NCI-H748 (cell line): ENCODE measurements around the gene BPI.
"Not testable (repeated sequence)": the region's sequence is repeated elsewhere in the genome, so short reads cannot be mapped to it uniquely, and the experiment has no call there.

ENCODE experiments used
- DNase-seq: peaks from one replicate; lab custom pipeline; 2025; ENCODE audit not compliant: unreplicated experiment; lab: John Stamatoyannopoulos, UW

The BPI gene

DNA sequence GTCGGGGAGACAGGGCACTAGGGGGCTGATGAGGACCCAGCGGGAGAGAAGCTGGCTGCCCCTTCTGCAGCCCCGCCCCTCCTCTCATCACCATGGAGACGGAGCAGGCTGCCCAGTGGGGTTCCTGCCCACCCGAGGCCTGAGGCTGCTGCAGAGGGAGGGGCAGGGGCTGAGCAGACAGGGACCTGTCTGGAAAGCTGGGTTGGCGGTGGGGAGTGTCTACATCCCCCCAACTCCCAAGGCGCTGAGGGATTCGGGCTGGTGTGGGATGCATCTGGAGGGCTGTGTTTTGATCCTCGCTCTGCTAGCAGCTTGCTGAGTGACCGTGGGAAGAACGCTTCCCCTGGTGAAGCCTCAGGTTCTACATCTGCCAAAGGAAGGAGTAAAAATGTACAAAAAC lies 1.2 kb upstream of the BPI start:
- DNase-seq, result peak; percentile 28

DNA sequence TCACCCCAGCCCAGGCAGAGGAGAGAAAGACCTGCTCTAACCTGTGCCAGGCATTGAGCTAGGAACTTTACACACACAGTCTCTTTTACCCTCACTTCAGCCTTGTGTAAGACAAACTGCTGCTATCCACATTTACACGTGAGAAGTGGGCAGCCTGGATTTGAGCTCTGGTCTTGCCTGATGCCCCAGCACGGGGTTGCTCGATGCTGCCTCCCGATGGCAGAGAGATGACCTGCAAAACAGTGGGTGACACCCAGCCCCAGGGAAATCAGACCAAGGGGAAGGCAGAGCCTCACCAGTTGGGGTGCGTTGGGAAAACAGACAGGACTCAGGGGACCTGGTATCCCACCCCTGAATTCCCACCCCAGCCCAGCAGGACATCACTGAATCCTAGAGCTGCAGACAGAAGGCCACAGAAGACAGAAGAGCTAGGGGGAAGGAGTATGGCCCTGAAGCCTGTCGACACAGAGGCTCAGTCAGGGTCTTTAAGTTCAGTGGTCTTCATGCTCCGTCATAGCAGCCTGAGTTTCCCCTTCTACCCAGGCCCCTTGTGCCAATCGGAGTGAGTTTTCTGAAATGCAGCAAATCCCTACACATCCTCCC lies 990 bp downstream of the BPI start:
- DNase-seq, result peak; percentile 16

DNA sequence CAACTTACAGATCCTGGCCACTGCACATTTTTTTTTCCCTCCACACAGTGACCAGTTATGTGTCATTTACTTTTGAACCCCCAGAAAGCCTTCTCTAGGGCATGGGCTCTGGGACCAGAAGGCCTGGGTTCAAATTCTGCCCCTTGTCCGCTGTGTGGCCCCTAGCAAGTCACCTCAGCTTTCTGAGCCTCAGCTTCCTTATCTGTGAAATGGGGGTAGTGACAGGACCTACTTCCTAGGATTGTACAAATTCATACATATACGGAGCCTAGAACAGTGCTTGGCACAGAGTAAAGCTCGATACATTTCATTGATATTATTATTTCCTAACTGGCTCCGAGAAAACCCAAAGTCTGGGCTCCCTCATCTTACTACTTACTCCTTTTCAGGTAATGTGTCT lies 1.6 kb downstream of the BPI start:
- DNase-seq, result no peak

DNA sequence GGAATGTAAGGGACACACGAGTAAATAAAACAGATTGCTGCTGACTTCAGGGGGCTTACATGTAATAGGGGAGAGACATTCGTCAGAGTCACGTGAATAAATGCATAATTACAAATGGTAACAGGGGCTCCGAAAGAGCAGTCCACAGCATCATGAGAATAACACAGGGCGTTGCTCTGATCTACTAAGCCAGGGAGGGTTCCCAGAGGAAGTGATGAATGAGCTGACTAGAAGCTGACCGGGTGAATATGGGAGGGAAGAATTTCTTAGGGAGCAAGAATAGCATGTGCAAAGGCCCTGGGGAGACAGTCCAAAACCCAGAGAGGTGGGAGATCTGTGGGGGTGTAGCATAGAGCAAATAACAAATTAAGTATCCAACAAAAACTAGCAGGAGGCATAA lies 2.4 kb downstream of the BPI start:
- no peak for DNase-seq

DNA sequence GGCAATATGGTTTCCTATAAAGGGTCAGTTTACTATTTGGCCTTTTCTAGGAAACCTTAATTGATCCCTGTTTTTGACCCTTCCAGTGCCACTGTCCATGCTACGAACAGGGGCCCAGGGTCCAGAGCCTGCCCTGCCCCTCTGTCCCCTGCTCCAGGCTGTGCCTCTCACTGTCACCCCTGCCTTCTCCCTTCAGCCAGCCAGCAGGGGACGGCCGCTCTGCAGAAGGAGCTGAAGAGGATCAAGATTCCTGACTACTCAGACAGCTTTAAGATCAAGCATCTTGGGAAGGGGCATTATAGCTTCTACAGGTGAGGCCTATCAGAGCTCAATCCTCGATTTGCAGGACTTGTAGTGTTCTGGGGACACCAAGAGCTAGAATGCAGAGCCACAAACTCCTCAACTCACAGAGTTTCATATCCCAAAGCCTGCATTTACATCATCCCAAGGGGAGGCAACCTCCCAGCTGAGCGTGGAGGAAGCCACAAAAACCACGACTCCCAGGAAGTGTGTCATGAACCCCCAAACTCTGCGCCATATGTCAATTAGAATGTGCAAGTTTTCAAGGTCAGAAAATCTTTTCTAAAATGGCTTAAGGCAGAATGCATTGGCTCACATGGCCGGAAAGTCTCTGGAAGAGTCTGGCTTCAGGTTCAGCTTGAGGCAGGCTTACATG lies 3.6 kb downstream of the BPI start:
- DNase-seq, result no peak

DNA sequence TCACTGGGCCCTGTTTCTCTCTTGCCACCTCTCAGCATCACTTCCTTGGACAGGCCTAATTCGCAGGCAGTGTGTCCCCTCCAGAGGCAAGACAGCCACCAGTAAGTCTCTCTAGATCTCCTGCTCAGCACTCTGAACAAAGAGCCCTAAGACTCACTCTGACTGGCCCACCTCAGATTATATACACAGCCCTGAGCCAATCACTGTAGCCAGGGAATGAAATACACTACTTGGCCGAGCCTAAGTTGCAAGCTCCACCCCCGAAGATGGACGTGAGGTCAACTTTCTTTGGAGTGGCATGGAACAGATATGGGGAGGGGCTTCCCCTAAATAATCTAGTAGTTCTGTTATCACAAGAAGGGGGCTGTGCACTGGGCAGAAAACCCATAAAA lies 4.1 kb downstream of the BPI start:
- no peak for DNase-seq

DNA sequence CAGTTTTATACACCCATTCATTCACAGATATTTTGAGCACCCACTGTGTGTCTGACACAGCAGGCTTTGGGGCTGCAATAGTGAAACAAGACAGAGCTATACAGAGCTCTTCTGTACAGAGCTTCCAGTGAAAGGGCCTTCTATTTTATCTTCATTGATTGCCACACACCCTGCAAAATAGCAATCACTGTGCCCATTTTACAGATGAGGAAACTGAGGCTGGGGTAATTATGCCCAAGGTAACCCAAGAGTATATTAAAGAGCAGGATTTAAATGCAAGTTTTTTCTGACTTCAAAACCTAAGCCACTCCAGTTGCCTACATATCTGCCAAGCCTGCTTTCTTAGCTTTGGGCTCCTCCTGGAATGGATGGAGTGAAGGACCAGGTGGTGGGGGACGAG lies 4.5 kb downstream of the BPI start:
- no peak for DNase-seq

DNA sequence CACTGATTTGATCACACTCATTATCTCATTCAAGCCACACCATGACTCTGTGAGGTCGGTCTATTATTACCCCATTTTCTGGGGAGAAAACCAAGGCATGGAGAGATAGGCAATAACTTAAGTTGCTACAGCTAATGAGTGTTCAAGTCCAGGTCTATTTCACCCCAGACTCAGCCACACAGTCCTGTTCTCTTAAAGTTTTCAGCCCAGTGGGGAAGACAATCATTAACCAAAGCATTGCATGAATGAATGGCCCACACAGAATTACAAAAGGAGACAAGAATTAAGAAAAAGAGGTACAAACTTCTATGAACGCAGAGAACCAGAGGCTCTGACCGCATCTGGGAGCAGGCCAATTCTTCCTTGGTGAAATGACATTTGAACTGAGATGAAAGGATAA lies 7.1 kb downstream of the BPI start:
- DNase-seq, result no peak

DNA sequence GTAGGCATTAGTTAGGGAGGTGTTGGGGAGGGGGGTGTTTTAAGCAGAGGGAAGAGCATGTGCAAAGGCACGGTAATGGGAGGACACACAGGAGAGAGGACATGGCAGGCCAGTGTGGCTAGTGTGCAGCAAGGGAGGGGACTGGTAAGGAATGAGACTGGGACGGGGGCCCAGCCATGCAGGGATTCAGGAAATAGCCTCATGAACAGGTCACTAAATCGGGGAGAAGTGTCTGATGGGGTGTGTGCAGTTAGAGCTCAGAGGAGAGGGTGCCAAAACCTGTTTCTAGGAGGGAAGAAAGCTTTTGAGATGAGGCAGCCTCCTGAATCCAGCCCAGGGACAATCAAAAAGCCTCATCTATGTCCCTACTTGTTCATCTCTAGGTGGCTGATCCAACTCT lies 7.5 kb downstream of the BPI start:
- no peak for DNase-seq

DNA sequence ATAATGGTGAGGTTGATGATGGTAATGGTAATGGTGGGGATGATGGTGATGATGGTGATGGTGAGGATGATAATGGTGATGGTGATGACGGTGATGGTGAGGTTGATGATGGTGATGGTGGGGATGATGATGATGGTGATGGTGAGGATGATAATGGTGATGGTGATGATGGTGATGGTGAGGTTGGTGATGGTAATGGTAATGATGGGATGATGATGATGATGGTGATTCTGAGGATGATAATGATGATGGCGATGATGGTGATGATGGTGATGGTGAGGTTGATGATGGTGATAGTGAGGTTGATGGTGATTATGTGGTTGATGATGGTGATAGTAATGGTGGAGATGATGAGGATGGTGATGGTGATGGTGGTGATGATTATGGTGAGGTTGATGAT lies 9.7 kb downstream of the BPI start:
- no peak for DNase-seq

DNA sequence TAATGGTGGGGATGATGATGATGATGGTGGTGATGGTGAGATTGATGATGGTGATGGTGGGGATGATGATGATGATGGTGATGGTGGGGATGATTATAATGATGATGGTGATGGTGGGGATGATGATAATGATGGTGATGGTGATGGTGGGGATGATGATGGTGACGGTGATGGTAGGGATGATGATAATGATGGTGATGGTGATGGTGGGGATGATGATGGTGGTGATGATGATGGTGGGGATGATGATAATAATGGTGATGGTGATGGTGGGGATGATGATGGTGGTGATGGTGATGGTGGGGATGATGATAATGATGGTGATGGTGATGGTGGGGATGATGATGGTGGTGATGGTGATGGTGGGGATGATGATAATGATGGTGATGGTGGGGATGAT lies 10.4 kb downstream of the BPI start:
- not testable (repeated sequence) for DNase-seq

DNA sequence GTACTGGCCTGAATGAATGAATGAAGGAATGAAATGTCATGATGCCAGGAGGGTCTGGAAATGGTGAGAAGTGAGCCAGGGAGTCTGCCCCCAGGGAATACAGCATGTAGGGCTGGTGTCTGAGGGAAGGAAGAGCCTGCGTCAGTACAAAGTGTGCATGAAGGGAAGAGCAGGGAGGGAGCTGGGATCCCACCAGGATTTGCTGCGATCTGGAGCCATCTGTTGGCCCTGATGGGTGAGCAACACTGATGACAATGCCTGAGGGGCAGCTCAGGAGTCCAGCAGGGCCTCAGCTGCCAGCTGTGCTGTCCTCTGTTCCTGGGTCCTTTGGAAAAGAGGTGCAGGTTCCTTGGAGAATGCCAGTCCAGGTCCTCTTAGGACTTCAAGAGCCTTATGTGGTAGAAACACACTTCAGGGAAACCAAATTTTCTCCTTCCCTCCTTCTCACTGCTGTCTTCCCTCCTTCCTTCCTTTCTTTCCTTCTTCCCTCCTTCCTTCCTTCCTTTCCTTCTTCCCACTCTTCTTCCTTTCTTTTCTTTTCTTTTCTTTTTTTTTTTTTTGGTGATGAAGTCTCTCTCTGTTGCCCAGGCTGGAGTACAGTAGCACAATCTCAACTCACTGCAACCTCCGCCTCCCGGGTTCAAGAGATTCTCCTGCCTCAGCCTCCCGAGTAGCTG lies 11.5 kb downstream of the BPI start:
- no peak for DNase-seq

DNA sequence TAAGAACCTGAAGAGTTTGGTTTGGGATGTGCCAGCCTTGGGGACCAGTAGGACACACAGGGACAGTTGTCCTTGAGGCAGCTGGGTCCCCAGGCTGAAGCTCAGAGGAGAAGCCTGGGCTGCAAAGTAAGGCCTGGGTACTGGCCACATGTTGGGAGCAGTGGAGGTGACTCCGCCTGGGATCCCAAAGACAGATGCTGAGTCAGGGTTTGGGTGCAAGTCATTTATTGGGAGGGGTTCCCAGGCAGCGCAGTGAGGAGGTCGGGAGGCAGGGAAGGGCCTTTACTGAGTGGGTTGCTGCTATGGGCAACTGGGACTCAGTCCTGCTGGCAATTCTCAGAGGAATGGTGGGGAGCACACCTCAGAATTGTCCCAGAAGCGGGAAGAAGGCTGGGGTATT lies 12.4 kb downstream of the BPI start:
- no peak for DNase-seq

DNA sequence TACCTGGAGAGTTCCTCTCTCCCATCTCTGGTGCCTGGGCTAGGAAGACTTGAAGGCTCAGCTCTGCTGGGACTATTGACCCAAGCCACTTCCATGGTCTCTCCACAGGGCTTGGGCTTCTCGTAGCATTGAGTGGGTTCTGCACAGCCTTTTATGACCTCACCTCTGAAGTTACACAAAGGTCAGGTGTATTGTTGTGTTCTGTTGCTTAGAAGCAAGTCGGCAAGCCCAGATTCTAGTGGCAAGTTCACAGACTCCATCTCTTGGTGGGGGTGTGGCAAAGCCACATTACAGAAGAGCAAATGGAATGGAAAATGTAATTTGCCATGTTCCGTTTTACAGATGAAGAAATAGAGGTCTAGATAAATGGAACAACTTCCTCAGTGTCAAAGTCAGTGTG lies 13.5 kb downstream of the BPI start:
- no peak for DNase-seq

DNA sequence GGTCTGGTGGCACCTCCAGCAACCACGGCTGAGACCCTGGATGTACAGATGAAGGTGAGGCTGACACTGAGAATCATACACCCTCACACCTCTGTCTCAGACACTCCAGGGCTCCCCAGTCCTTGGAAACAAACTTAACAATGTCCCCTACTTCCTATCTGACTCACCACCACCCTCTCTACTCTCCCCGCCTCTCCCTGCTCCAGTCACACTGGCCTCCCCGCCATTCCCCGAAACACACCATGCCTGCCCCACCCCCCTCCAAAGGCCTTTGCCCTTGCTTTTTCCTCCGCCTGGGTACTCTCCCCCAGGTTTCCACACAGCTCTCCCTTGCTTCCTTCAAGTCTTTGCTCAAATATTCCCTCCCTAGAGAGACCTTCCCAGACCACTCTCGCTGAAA lies 16.3 kb downstream of the BPI start:
- DNase-seq, result no peak

DNA sequence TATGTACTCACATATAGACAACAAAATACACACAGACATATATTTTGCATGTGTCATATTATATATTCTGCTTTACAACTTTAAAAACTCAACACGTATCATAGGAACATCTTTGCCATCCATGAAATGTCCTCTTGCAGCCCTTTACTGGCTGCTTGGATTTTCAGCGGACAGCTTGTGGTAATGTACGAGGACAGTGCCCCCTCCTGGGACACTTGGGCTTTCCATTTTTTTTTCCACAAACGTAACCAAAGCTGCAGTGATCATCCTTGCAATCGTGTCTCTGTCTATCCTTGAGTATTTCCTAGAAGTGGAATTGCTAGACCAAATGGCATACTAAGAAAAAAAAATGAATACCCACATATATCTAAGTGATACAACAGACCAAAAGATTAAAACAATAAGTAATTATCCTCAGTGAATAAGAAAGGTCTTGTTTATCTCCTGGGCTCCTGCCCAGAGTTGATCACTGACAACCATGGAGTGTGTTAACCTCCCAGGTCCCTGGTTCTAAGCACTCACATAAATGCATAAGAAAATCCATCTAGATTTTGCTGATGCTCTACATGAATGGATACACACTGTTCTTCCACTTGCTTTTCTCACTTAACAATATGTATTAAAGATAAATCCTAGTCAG lies 18.1 kb downstream of the BPI start:
- DNase-seq, result peak; percentile 47

DNA sequence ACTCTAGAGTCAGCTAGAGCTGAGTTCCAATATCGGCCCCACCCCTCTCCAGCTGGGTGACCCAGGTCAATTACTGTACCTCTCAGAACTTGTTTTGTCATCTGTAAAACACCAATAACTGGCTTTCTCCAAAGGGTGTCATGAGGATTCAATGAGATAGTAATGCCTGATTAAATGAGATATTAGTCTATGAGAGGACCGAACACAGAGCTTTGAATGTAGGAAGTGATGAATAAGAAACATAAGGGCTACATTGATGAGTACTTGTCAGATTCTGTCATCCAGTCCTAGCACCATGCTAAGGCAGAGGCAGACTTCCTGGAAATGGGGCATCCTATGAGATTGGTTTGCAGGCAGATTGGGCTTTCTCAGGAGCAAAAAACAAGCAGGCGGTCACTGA lies 20.2 kb downstream of the BPI start:
- no peak for DNase-seq

DNA sequence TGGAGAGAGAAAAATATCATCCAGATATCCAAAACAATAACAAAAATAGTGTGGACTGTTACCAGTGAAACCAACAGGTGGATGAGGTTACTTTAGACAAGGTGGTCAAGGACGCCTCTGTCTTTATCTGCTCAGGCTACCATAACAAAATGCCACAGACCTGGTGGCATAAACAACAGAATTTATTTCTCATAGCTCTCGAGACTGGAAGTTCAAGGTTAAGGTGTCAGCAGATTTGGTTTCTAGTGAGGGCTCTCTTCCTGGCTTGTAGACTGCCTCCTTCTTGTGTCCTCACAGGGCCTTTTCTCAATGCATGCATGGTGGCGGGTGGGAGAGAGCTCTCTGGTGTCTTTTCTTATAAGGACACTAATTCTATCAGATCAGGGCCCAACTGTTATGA lies 21.2 kb downstream of the BPI start:
- no peak for DNase-seq

DNA sequence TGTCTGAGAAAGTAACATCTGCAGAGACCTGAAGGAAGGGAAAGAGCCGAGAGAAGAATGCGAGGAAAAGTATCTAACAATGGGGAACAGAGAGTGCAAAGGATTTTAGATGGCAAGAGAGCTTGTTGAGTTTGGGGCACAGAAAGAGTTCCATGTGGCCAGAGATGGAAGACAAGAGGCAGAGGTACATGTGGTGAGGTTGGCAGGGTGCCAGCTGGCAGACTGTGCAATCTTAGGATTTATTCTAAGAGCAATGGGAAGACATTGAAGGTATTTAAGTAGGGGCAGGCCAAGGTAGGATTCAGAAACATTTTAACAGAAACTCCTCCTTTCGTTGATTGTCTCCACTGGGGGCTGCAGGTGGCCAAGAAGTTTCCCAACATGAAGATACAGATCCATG lies 21.9 kb downstream of the BPI start:
- DNase-seq, result no peak

DNA sequence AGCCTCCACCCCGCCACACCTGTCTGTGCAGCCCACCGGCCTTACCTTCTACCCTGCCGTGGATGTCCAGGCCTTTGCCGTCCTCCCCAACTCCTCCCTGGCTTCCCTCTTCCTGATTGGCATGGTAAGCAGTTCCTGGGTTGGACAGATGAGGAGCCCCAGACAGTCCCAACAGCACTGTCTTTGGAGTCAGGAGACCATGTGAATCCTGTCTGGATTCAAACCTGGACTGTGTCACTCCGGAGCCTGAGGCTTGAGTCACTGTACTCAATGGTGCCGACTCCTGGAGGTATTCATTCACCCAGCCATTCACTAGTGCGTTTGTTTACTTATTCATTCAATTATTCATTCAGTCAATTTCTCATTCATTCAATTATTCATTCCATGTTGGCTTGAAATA lies 22.4 kb downstream of the BPI start:
- no peak for DNase-seq

DNA sequence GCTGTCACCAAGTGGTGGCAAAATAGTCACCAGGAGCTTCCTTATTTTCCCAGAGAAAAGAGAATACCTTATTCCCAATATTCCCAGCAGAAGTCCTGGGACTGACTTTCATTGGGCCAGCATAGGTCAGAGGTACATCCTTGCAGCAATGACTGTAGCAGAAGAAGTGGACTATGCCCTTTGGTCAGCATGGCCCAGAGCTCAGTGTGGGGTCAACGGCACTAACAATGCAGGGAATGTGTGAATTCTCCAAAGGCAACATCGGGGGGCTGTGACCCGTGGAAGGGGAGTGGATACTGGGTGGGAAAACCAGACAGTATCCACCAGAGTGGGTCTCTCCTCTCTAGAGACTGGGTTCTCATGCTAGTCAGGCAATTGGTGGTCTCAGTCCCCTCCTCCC lies 26.7 kb downstream of the BPI start:
- DNase-seq, result no peak

DNA sequence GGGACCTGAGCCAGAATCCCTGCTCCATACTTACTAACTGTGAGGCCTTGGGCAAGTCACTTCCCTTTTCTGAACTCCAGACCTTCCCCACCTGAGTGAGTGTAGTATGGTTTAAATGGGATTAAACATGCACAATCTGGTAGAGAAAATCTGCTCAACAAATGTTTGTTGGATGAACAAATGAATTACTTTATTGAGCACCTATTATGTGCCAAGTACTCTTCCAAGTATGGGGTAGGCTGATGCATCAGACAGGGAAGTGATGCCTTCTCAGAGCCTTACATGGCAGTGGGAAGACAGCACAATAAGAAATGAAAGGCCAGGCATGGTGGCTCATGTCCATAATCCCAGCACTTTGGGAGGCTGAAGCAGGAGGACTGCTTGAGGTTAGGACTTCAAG lies 27.3 kb downstream of the BPI start:
- DNase-seq, result no peak
